Fibroblast of mammary gland (primary cell): ENCODE data around the gene CELA1.

Source experiments
- DNase-seq: peaks from one replicate; pipeline ENCODE4 v3.0.0-alpha.2; 2010; ENCODE audit warnings: low read depth
- H3K4me3 ChIP-seq: 2 replicates; pipeline ENCODE4 v1.5.1; 2011; ENCODE audit warnings: low read depth, mild to moderate bottlenecking, low read length, moderate library complexity; ENCODE audit not compliant: control insufficient read depth
- CTCF ChIP-seq: conservative IDR thresholded peaks from 2 replicates; pipeline ENCODE4 v1.5.1; 2011; ENCODE audit warnings: low read depth, low read length, inconsistent platforms; ENCODE audit not compliant: control insufficient read depth, insufficient read depth

CELA1 gene

DNA sequence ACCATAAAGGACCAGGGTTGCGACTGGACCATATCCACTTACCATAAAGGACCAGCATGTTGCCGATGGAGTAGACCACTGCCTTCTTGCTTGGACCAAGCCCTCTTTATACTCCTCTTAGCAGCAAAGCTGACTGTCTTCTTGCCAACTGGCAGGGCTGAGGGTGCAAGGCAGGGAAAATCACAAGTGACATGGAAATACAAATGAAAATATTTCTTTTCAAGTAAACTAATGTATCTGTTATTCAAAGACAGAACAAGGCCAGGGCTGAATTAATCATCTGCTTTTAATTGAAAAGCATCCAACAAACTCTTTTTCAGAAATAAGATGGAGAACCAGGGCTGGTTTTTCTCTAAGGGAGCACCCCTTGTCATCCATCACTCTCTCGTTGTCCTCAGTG, at the start of gene CELA1:
Gene CELA1, minus strand, starts transcription at position 99 of the 400 bp plus-strand sequence. Its CDS starts 41 bp downstream, at position 58.
- TF ChIP-seq CTCF, result no peak
- H3K4me3 ChIP-seq, result no peak within 1 kb of the TSS
- DNase-seq, result no peak

- TF ChIP-seq CTCF, result no peak
- no peak for DNase-seq
- no peak overlapping the region for H3K4me3 ChIP-seq
Observed at GRCh38 chr12:51395283-51396230, 49.1 kb upstream of the CELA1 start.

GRCh38 chr12:51393676-51394545, 47.4 kb upstream of the CELA1 start:
- DNase-seq, result peak; percentile 93
- TF ChIP-seq CTCF, result no peak

GRCh38 chr12:51392556-51393237, 46.2 kb upstream of the CELA1 start:
- H3K4me3 ChIP-seq, result no peak overlapping the region
- no peak for DNase-seq
- no peak for TF ChIP-seq CTCF

More at GRCh38 chr12:51393676-51394545, 47.4 kb upstream of the CELA1 start:
- H3K4me3 ChIP-seq, result no peak overlapping the region

DNA sequence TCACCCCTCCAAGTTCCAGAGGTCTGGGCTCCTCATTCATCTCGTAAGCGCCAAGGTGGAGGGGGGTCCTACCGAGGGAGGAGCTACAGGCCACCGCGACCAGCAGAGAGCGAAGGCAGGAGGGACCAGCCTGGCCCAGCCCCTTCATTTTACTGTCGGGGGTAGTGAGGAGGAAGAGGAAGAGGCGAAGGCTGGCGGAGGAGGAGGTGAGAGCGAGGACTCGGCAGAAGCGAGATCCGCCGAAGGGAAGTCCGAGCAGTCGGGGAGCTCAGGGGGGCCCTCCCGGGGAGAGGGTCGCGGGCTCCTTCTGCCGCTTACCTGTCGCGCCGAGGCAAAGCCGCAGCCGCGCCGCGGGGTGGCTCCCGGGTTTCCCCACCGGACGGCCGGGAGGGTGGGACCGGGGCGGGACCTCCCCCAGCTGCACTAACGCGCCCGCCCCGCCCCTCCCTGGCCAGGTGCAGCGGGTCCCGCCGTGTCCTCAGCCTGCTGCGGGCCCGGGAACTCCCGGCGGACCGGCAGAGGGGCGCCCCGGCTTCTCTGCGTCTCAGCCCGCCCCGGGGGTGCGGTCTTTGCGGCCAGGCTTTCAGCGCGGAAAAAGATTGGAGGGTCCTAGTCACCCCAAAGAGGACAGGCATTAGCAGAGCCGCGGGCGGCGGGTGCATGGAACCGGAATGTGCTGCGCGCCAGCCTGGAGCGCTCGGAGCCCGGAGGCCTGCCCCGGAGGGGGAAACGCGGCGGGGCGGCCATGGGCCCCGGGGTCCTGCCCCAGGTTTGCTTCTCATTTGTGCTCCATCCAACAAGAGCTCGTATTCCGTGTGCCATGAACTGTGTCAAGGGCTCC, 45.0 kb upstream of the CELA1 start, which contains the start of gene GALNT6:
Gene GALNT6, minus strand, starts transcription at position 124 of the 841 bp plus-strand sequence. CDS start 11,625 bp downstream, outside the sequence.
- peak within 1 kb of the TSS; percentile 47 for H3K4me3 ChIP-seq
- TF ChIP-seq CTCF, result no peak
- DNase-seq, result no peak
